Stimulated activated CD4-positive, alpha-beta T cell treated with anti-CD3 and anti-CD28 coated beads, Interleukin-15, amount 100 ng/mL, for 48 hours (primary cell): ENCODE results near the gene GP5.

Source experiments
- DNase-seq, 2 donors: peaks; one replicate each; pipeline ENCODE4 v3.0.0-alpha.2; 2020; ENCODE audit warnings: low read depth in 2 of 2

Gene GP5

GRCh38 chr3:194375473-194376240 lies 23.4 kb downstream of the GP5 start:
- no peak for DNase-seq

DNA sequence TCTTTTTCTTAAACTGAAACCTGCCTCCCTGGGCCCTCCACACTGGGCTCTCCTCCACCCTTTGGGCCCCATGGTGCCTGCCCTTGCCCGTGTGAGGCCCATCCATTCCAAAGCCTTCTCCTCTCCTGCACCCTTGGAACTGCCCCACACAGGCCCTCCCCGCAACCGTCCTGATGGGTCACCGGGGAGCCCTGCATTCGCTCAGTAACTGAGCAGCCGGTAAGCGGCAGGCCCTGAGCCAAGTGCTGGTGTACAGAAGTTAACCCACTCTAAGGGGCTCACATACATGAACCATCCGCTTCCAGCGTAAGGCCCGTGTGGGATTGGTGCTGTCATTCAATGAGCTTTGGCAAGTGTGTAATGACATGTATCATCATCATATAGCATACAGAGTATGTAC lies 24.1 kb downstream of the GP5 start:
- DNase-seq: no peak

- DNase-seq: no peak
Observed at GRCh38 chr3:194373899-194374298, 25.2 kb downstream of the GP5 start.

- no peak for DNase-seq
Observed at GRCh38 chr3:194373028-194373427, 26.0 kb downstream of the GP5 start.

GRCh38 chr3:194370753-194371152 lies 28.3 kb downstream of the GP5 start:
- DNase-seq: no peak

DNA sequence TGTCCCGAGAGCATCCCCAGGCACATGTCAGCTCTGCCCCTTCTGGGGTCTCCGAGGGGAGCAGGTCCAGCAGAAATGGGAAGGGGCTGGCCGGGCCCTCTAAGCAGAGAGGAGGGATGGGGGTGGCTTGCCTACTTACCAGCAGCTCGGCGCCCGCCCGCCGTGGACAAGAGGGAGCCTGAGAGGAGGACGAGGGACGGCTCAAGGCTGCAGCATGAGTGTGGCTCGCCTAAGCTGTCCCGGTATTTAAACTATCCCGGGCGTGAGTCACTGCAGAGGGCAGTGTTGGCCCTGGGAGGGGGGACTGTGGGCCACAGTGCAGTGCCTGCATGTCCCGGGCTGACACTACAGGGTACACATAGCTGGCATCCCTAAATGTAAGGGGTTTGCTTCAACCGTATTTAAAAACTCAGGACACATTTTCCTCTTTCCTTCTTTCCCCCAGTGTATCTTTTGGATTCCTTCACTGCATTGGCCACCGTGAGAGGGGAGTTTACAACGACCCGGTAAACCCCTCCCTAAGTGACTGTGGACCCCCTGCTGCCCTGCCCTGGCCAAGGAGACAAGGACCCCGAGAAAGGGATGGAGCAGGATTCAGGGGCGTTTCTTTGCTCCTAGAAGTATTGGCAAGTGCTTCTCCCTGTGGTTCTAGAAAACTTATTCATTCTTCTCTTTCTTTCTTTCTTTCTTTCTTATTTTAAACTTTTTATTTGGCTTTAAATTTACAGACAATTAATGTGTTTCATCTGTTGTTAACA lies 29.4 kb downstream of the GP5 start, which contains the start of gene LRRC15:
Gene LRRC15, minus strand, starts transcription at position 222 of the 758 bp plus-strand sequence. CDS start 8,700 bp downstream, outside the sequence.
- DNase-seq: no peak

DNA sequence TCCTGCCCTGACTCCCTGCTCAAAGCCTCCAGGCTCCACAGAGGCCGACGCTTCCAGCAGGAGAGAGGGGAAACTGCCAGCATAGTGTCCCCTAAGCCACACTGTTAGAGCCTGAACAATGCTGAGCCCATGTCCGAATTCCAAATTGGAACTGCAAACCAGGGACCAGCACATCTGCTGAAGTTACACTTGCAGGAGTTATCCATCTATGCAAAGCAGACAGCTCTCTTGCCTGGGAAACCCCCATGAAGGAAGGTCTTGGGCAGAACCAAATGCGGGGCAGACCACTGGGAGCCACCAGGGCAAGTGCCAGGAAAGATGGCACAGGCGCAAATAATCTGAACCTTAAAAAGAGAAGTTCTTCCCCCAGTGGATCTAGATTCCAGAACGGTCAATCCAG lies 30.1 kb downstream of the GP5 start:
- DNase-seq: no peak

DNA sequence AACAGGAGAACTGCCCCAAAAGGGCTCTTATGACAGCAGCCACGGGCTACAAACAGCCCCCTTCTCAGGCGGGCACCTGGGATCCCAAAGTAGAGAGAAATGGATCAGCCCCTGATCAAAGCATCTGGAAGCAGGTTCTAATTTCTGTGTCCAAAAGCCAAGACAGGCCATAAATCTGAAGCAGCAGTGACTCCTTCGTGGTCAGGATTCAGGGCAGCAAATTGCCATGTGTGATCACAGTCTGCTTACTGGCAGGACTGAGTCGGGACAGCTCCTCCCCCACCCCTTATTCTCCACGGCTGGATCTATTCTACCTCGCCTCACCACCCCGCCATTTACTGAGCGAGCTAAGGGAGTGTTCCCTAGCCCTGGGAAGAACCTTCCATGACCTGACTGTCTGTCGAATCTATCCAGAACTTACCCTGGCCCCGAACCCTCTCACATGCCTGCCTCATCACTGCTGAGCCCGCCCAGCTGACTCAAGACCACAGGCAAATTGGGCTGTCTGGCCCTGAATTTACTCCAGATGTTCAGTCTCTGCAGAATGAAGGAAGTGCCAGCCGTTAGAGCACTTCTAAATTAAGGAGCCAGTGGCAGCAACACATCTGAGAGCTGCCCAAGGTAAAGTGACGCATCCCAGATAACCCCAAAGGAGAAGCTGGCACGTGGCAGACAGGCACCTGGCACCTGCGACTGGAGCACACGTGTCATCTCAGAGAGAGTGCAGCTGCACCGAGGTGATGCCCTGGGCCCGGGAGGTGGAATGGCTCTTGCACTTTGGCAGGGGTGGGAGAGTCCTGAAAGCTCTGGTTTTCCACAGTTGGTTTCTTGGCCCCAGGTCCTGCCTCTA lies 30.8 kb downstream of the GP5 start:
- no peak for DNase-seq

- no peak for DNase-seq
Observed at GRCh38 chr3:194365978-194366490, 33.0 kb downstream of the GP5 start.

DNA sequence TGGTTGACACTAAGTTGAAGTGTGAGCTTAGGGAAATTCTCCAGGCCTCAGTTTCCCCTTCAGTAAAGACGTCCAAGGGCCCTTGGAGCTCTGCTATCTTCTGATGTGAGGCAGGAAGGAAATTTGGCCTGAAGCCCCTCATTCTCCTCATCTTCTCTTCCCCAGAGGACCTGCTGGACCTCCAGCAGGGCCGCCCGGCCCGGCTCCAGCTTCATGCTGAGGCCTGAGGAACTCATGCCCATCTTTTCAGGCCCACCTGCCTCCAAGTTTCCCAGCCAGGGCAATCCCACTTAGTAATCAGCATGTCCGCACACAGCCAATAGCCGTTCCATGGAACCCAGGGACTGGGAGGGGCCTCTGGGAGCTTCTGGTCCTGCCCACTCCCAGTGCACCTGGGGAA lies 33.5 kb downstream of the GP5 start:
- no peak for DNase-seq

- no peak for DNase-seq
Observed at GRCh38 chr3:194364652-194365434, 34.2 kb downstream of the GP5 start.

- no peak for DNase-seq
Observed at GRCh38 chr3:194364314-194364651, 34.8 kb downstream of the GP5 start.

GRCh38 chr3:194360568-194360967 lies 38.5 kb downstream of the GP5 start:
- DNase-seq: no peak

DNA sequence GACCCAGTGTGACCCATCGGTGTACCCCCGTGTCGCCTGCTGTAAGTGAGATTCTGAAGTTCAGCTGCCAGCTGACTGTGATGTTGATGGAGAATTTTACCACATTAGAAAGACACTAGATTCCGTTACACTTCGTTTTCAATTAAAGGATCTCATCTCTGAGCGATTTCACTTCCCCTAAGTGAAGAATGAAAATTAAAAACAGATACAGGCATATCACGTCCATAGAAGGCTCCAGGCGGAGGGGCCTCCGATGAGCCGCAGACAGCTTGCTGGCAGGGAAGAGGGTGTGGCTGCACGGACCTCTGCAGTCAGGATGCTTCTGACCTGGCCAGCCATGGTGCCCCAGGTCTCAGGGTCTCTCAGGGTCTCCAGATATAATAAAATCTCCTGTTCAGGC lies 41.4 kb downstream of the GP5 start:
- DNase-seq: no peak

GRCh38 chr3:194355379-194355778 lies 43.7 kb downstream of the GP5 start:
- DNase-seq: no peak

GRCh38 chr3:194354315-194354714 lies 44.8 kb downstream of the GP5 start:
- DNase-seq: no peak

DNA sequence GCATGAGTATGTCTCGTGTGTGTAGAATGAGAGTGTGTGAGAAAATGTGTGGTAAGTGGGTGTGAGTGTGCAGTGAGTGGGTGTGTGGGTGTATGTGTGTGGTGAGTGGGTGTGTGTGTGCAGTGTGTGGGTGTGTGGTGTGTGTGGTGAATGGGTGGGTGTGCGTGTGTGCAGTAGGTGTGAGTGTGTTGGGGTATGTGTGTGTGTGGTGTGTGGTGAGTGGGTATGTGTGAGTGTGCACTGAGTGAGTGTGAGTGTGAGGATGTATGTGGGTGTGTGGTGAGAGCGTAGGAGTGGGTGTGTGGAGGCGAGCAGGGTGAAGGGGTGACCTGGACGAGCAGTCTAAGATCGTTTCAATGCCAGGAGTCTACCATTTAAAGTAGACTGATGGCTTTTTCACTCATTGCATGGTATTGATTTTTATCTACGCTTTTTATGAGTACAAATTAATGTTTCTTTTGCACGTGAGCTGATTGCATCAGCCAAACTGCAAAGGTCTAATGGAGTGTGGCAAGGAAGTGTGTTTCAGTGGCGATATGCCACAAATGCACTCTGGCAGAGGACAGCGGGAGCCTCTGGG lies 46.3 kb downstream of the GP5 start:
- DNase-seq: no peak

DNA sequence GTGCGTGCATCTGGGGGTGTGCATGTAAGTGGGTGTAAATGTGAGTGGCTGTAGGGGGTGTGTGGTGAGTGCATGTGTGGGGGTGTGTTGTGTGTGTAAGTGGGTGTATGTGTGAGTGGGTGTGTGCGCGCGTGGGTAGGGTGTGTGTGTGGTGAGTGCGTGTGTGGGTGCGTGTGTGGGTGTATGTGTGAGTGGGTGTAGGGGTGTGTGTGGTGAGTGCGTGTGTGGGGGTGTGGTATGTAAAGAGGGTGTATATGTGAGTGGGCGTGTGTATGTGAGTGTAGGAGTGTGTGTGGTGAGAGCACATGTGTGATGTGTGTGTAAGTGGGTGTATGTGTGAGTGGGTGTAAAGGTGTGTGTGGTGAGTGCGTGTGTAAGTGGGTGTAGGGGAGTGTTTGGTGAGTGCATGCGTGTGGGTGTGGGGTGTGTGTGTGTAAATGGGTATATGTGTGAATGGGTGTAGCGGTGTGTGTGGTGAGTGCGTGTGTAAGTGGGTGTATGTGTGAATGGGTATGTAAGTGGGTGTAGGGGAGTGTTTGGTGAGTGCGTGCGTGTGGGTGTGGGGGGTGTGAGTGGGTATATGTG lies 47.0 kb downstream of the GP5 start:
- no peak for DNase-seq

GRCh38 chr3:194351080-194351672 lies 47.9 kb downstream of the GP5 start, which contains the start of gene CPN2:
Gene CPN2, minus strand, starts transcription at chr3:194351328. Its CDS starts 8,626 bp downstream, at chr3:194342702.
- DNase-seq: no peak

GRCh38 chr3:194350726-194351071 lies 48.4 kb downstream of the GP5 start:
- no peak for DNase-seq
